Neural cell (in vitro differentiated cells): ENCODE data around the gene NF1. TPM values are rescaled to one million over a fixed set of nuclear protein-coding genes. Genes with fewer than 3 reads are reported as not detected.

Experiments used
- H2AFZ ChIP-seq: fragments of 200-600, 300-800 bp; sonication (generic), shearing (Covaris generic); 2 replicates; pipeline ENCODE4 v1.6.0; 2014; ENCODE audit warnings: low read depth, mild to moderate bottlenecking, antibody characterized with exemption, low read length, moderate library complexity
- H3F3A ChIP-seq: fragments of 200-600 bp; shearing (Covaris generic); 2 replicates; pipeline ENCODE4 v1.6.1; 2016; ENCODE audit warnings: mild to moderate bottlenecking, moderate library complexity, mixed read lengths, antibody characterized with exemption, low read length; ENCODE audit not compliant: insufficient read depth, poor library complexity, severe bottlenecking
- H3K27ac ChIP-seq: fragments of 200-600, 300-800 bp; sonication (generic), shearing (Covaris generic); 2 replicates; pipeline ENCODE4 v1.5.1; 2014; ENCODE audit warnings: mild to moderate bottlenecking, low read length, moderate library complexity
- H3K27me3 ChIP-seq: fragments of 300-800, 200-600 bp; sonication (generic), shearing (Covaris generic); 2 replicates; pipeline ENCODE4 v1.6.0; 2014; ENCODE audit warnings: mild to moderate bottlenecking, low read depth, low read length, moderate library complexity; ENCODE audit not compliant: insufficient read depth
- H3K36me3 ChIP-seq: fragments of 300-800, 200-600 bp; sonication (generic), shearing (Covaris generic); 2 replicates; pipeline ENCODE4 v1.5.1; 2014; ENCODE audit warnings: mild to moderate bottlenecking, antibody characterized with exemption, low read length, moderate library complexity; ENCODE audit not compliant: insufficient read depth
- H3K4me2 ChIP-seq: fragments of 300-800, 200-600 bp; sonication (generic), shearing (Covaris generic); 2 replicates; pipeline ENCODE4 v1.6.0; 2014; ENCODE audit warnings: mild to moderate bottlenecking, low read length
- H3K4me3 ChIP-seq: fragments of 300-800, 200-600 bp; sonication (generic), shearing (Covaris generic); 2 replicates; pipeline ENCODE4 v1.5.1; 2014; ENCODE audit warnings: mild to moderate bottlenecking, low read length, moderate library complexity
- H3K79me2 ChIP-seq: fragments of 200-600 bp; shearing (Covaris generic); replicated peaks from 2 replicates; pipeline ENCODE4 v1.6.0; 2014; ENCODE audit warnings: mild to moderate bottlenecking, low read length, moderate library complexity; ENCODE audit not compliant: insufficient read depth
- H3K9ac ChIP-seq: fragments of 300-800, 200-600 bp; sonication (generic), shearing (Covaris generic); 2 replicates; pipeline ENCODE4 v1.6.1; 2016; ENCODE audit warnings: mild to moderate bottlenecking, low read length, mixed read lengths
- H3K9me2 ChIP-seq: fragments of 200-600 bp; shearing (Covaris generic); 2 replicates; pipeline ENCODE4 v1.6.1; 2016; ENCODE audit warnings: mild to moderate bottlenecking, low read length, mixed read lengths; ENCODE audit not compliant: insufficient read depth
- H3K9me3 ChIP-seq: fragments of 200-600, 300-800 bp; sonication (generic), shearing (Covaris generic); 2 replicates; pipeline ENCODE4 v1.6.1; 2016; ENCODE audit warnings: mild to moderate bottlenecking, mixed run types, low read length, moderate library complexity, mixed read lengths
- H4K20me1 ChIP-seq: fragments of 200-600 bp; shearing (Covaris generic); 2 replicates; pipeline ENCODE4 v1.6.1; 2016; ENCODE audit warnings: mild to moderate bottlenecking, mixed run types; ENCODE audit not compliant: insufficient read depth
- CTCF ChIP-seq: fragments of 450-650 bp; IDR thresholded peaks from 2 replicates; pipeline ENCODE4 v1.5.1; 2014; ENCODE audit warnings: antibody characterized with exemption, mild to moderate bottlenecking, moderate library complexity; ENCODE audit not compliant: poor library complexity, severe bottlenecking
- EP300 ChIP-seq: fragments of 450-650 bp; conservative IDR thresholded peaks from 2 replicates; pipeline ENCODE4 v1.6.1; 2014; ENCODE audit warnings: antibody characterized with exemption, mild to moderate bottlenecking, moderate library complexity; ENCODE audit not compliant: poor library complexity, severe bottlenecking
- EZH2 ChIP-seq: fragments of 200-600, 300-800 bp; shearing (Covaris generic), sonication (generic); IDR thresholded peaks from 2 replicates; pipeline ENCODE4 v1.6.1; 2014; ENCODE audit warnings: antibody characterized with exemption, low read length, borderline replicate concordance, mild to moderate bottlenecking; ENCODE audit not compliant: insufficient read depth, poor library complexity, severe bottlenecking
- MXI1 ChIP-seq: fragments of 450-650 bp; conservative IDR thresholded peaks from 2 replicates; pipeline ENCODE4 v1.6.1; 2014; ENCODE audit warnings: antibody characterized with exemption, mild to moderate bottlenecking; ENCODE audit not compliant: poor library complexity, severe bottlenecking
- POLR2AphosphoS5 ChIP-seq: IDR thresholded peaks from 2 replicates; pipeline ENCODE4 v1.6.1; 2012
- RAD21 ChIP-seq: fragments of 450-650 bp; conservative IDR thresholded peaks from 2 replicates; pipeline ENCODE4 v1.6.1; 2014; ENCODE audit warnings: antibody characterized with exemption, mild to moderate bottlenecking, moderate library complexity
- REST ChIP-seq: IDR thresholded peaks from 2 replicates; pipeline ENCODE4 v1.6.1; 2012; ENCODE audit warnings: borderline replicate concordance
- SMC3 ChIP-seq: fragments of 450-650 bp; conservative IDR thresholded peaks from 2 replicates; pipeline ENCODE4 v1.6.1; 2014; ENCODE audit warnings: antibody characterized with exemption, mild to moderate bottlenecking, moderate library complexity; ENCODE audit not compliant: poor library complexity
- TAF1 ChIP-seq: IDR thresholded peaks from 2 replicates; pipeline ENCODE4 v1.6.1; 2012; ENCODE audit warnings: low read depth
- polyA plus RNA-seq: library from polyadenylated mRNA; depleted of rRNA; stranded (reverse); fragments of >200 nt; gene quantifications from 2 replicates; pipeline ENCODE4 v1.2.3, GENCODE V29; 2014

NF1 gene
- polyA plus RNA-seq, 1 donor from 2014 or later: 22.4 TPM

GRCh38 chr17:31053071-31053470 lies 41.7 kb upstream of the NF1 start:
- no peak overlapping the region for H3K4me3 ChIP-seq
- TF ChIP-seq RAD21: no peak
- no peak for TF ChIP-seq SMC3
- TF ChIP-seq TAF1: no peak
- no peak for TF ChIP-seq POLR2AphosphoS5
- TF ChIP-seq EP300: no peak
- no peak for TF ChIP-seq REST
- TF ChIP-seq MXI1: no peak
- TF ChIP-seq EZH2: no peak
- no peak for TF ChIP-seq CTCF
- no peaks in the 10 kb centered on the region for H3K9me2 ChIP-seq
- no peaks in the 10 kb centered on the region for H4K20me1 ChIP-seq
- H3K9me3 ChIP-seq: no peaks in the 10 kb centered on the region
- H3K27me3 ChIP-seq: no peaks in the 10 kb centered on the region
- no peaks in the 10 kb centered on the region for H3F3A ChIP-seq
- H2AFZ ChIP-seq: no peak overlapping the region
- H3K4me2 ChIP-seq: no peak overlapping the region
- no peaks in the 10 kb centered on the region for H3K36me3 ChIP-seq
- H3K27ac ChIP-seq: no peak overlapping the region
- H3K79me2 ChIP-seq: no peaks in the 10 kb centered on the region
- no peak overlapping the region for H3K9ac ChIP-seq

- Histone ChIP-seq H3K9me3 (no peaks in the 10 kb centered on the region), H4K20me1 (no peaks in the 10 kb centered on the region), H3K9ac (no peak overlapping the region), H3K4me3 (no peak overlapping the region), H3K79me2 (no peaks in the 10 kb centered on the region), H2AFZ (no peak overlapping the region), H3K36me3 (no peaks in the 10 kb centered on the region), H3K4me2 (no peak overlapping the region), H3K9me2 (no peaks in the 10 kb centered on the region), H3K27me3 (no peaks in the 10 kb centered on the region), H3K27ac (no peak overlapping the region), H3F3A (no peaks in the 10 kb centered on the region)
- TF ChIP-seq TAF1 (no peak), RAD21 (no peak), POLR2AphosphoS5 (no peak), EZH2 (no peak), CTCF (no peak), REST (no peak), SMC3 (no peak), MXI1 (no peak), EP300 (no peak)
These were observed 40.0 kb upstream of the NF1 start for GRCh38 chr17:31054761-31055160.
